AG08396 (cell line): Measurements from ENCODE around the gene GIT1.

Source experiments
- DNase-seq: peaks from one replicate; pipeline ENCODE4 v3.0.0; 2012; ENCODE audit warnings: low spot score, mixed read lengths

Gene GIT1

DNA sequence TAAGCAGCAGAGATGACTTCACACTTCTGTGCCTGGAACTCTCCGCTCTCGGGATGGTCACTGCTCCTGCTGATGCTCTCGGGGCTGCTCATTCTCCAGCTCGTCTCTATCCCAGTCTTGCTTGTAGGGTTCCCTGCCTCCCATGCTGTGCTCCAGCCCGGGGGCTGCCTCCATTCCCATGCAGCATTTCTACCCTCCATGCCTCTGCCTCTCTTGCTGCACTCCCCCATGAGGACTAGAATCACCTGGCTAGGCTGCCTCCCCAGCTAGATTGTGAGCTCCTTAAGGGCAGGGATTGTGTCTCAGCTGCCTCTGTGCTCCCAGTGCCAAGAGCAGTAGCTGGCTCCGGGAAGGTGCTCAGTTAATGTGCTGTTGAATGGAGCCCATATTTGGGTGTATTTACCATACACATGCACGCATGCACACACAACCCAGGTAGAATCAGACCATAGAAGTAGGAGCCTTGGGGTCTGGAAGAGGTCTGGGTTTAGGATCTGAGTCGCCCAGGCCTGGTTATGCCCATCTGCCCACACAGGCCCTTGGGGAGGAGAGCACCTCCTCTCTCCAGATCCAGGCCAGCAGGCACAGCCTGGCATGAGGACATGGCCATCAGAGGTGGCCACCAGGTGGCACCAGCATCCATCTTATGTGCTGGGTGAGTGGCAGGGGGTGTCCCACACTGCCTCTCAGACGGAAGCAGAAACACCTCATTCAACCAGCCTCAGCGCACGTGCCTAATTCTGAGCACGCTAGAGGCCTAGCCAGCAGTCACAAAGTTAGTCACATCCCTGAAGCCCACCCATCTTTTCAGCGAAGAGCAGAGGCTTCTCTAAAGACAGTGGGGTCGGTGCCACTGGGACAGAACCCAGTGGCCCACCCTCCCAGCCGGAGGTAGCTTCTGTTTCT lies 9.3 kb downstream of the GIT1 start:
- peak; percentile 92 for DNase-seq

DNA sequence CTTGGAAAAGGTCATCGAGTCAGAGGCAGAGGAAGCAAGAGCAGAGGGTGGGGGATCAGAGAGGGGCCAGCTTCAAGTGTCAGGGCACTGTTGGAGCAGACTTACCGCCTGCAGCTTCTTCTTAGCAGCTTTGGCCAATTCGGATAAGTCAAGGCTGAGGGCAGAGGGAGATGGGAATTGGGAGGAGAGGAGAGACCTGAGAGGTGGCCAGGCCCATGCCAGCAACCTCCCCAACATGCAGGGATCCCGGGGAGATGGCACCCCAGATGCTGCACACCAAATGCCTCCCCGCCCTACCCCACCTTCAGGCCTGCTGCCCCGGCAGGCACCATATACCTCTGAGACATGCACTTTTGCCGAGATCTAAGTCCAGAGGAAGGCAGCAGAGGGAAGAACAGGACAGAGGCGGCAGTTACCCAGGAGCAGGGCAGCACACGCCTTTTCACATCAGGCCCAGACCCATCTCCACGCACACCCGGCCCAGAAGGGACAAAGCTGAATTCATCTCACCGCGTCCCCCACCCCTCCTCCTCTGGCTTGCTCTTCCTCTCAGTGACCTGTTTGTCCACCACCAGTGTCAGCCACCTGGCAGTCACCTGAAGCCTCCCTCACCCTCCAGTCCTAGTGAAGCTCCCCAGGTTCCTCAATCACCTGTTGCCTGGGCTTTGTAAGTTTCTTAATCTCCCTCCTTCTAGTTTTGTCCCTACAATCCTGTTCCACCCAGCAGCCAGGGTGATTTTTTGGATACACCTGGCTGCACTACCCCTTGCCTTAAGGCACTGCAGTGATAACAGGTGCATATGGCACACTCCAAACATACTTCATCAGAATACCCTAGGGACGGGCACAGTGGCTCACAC lies 10.6 kb downstream of the GIT1 start:
- no peak for DNase-seq

DNA sequence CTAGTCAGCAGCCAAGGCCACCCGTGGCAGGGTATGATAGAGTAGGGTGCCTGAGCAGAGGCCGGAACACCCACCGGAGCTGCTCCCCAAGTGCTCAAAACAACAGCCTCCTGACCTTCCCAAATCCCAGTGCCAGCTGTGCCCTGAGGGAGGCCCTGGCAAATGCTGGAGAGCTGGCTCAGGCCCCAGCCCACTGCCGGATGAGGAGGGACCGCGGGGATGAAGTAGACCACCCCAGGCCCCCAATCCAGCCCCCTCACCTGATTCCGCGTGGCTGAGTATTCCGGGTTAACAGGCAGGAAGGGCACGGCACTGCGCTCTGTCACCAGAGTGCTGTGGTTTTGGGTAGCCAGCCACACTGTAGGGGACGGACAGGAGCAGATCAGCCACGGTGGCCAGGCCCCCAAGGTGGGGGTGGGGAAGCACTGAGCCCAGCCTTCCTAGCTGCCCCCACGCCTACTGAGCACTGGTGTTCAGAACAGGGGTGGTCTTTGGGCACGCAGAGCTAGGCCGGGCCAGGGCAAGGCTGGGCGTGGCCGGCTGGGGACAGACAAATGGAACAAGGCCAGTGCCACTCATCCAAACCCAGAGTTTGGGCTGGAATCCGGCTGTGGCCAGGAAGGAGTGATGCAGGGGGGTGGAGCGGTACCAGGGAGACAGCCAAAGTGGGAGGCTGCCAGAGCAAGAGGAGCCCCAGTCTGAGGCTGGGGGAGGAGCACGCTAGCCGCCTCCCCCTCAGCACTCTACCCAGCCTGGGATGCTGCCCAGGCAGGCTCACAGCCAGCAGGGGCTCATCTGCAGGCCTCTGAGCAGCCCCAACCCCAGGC lies 11.8 kb downstream of the GIT1 start:
- peak; percentile 77 for DNase-seq

DNA sequence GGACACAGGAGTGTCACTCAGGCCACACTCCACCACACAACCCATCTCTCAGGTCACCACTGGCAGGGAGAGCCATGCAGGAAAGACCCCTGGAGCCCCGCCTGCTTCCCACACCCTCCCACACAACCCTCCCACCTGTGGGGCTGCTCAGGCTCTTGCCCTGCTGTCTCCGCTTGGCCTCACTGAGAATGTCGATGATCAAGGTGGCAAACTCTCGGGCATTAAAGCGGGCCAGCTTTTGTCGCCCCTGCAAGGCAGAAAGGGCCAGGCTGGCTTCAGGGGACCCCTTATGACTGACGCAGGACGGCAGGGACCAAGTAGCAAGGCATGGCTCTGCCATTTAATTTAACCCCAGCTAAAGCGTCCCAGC lies 12.5 kb downstream of the GIT1 start:
- no peak for DNase-seq

DNA sequence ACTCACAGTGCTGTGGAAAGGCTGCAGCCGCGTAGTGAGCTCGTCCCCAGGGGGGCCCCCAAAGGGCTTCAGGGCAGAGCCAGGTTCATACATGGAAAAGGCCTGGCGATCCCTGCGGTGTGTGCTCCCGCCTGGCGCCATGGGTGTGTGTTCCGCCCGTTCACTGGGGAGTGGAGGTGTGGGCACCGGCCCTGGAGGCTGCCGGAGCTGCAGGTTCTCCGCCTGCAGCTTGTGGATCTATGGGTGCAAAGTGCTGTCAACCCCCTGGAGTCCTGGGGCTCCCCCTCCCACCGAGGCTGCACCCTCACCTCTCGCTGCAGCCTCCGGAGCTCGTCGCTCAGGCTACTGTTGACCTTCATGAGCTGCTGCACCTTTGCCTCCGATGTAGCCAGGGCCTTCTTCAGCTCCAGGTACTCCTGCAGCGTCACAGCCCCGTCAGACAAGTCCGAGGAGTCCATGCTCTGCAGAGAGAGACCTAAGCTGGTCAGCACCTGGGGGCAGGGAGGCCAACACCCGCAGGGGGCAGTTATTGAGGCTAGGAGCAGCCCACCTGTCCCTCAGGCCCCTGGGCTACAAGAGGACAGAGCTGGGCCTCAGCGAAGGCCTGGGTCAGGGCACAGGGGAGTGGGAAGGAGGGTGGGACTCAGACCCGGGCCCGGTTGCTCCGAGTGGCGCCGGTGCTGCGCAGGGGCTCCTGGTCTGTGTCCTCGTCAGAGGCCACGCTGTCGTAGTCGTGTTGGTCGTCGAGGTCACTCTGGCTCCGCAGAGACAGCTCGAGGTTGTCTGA lies 13.0 kb downstream of the GIT1 start:
- no peak for DNase-seq

DNA sequence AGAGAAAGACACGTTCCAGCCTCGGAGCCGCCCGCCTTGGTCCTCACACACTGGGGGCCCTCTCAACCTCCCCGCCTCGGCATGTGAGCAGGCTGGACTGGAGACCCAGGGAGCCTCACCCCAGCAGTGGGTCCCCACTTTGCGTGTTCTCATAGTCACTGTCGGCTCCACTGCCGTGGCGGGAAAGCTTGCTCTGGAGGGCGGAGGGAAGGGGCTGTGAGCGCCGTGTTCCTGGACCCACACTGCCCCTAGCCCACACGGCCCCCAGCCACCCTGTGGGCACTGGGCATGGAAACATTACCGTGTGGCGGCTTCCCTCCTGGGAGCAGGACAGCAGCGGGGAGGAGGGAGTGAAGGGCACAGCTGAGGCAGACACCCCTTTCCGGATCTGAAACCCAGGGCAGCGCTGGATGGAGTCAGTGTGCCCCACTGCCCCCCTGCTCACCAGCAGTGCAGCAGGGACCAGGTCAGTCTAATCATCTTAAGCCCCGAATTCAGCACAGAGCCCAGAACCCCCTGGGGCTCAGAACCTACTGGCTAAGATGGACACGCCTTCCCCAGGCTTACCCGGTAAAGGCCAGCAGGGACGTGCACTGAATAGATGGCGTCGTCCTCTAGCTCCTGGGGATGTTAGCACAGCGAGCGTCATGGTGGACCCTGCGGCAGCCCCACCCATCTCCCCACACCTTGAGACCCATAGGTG lies 13.8 kb downstream of the GIT1 start:
- no peak for DNase-seq

DNA sequence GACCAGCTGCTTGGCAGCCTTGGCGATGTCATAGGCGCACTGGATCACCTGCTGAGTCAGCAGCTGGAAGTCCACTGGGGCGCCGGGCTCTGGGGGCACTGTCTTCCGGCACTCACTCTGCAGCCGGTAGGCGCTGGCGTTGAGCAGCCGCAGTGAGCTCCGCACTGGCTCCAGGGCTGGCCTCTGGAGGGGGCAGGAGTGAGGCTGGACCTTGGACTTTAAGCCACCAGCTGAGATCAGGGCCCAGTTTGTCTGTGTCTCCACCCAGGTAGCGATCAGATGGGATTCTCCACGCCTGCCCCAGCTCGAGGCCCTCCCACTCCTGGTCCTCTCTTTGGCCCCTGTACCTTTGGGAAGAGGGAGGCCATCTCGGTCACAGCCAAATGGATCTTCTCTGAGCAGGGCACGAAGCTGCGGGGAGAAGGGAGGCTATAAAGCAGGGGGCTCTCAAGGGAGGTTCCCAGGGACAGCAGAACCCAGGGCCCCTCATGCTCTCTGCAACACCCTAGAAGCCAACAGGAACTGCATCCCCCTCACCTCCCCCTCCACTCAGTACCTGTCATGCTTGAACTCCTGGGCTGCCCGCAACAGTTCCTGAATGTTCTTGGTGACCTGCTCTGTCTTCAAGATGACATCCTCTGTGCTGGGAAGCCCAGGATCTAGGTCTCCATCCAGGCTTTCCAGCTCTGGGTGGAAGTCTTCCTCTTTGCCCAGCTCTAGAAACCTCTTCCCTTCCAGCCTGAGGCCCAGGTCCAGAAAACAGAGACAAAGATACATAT lies 14.5 kb downstream of the GIT1 start:
- no peak for DNase-seq

DNA sequence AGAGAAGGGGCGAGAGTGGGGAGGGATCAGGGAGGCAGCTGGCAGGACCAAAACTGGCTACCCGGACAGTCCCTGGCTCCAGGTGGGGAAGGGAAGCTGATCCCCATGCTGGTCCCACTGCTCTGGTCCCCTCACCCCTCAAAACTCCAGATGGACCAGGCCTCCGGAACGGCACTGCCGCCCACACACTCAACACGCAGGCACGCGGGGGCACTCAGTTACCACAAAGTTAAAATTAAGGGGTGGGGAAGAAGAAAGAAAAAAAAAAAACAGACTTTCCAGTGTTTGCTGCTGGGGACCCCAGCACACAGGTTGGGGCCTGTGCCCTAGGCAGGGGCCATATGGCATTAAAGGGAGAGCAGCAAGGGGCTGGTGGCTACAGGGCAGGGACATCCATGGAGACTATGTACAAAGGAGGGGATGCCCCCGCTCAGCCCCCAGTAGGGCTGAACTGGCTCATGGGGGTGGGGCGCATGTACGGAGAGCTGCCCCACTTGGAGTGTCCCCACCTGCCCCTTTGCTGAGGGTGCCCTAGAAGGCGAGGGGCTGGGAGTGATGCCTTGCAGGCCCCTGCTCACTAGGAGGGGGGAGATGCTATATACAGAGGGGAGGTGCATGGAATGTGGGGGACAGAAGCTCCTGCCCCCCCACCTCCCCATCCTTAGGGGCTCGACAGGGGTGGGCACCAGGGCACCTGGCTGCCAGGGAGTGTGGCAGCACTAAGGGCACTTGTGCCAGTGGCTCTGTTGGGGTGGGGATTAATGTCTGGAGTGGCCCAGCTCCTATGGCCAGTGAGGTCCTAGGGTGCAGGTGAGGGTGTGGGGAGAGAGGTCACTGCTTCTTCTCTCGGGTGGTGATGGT lies 15.3 kb downstream of the GIT1 start:
- DNase-seq, result no peak

DNA sequence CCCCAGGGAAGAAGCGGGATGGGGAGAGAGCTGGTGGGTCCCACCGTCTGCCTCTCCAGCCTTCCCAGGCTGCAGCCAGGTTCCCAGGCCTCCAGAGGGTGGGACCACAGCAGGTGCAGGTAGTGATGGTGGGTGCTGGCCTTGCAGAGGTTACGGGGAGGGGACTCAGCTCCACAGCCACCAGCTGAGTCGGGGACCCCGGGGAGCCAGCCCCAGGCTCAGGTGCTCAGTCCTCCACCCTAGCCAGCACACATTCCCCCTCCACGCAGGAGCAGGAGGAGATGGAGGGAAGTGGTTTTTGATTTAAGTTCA lies 15.9 kb downstream of the GIT1 start:
- DNase-seq, result no peak

DNA sequence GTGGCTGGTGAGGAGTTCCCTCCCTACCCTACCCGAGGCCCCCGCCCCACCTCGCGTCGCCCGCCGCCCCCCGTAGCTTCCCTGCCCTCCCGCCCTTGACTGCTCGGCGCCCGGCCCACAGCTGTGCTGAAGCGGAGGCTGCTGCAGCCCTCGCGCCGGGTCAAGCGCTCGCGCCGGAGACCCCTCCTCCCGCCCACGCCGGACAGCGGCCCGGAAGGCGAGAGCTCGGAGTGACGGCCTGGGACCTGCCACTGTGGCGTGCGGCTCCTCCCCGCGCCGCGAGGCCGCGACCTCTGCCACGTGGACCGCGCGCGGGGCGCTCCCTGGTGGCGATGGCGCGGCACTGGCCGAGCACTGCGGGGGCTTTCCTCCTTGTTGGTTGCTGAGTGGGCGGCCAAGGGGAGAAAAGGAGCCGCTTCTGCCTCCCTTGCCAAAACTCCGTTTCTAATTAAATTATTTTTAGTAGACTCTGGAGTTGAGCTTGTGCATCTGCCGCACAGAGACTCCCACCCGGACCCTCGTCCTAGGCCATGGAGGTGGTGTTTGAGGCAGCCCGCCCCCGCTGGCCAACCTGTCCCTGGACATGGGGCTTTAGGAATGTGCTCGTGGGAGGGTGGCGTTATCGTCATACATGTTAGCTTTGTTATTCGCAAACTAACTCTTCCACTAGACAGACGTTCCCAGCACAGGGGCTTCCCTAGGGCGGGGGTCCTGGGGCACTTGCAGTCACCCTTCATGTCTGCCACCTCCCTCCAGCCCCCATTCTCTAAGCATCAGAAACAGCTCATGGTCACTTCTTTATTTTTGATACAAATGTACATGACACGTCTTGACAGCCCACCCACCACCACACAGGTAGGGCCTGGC lies 16.5 kb downstream of the GIT1 start:
- DNase-seq, result peak; percentile 86

DNA sequence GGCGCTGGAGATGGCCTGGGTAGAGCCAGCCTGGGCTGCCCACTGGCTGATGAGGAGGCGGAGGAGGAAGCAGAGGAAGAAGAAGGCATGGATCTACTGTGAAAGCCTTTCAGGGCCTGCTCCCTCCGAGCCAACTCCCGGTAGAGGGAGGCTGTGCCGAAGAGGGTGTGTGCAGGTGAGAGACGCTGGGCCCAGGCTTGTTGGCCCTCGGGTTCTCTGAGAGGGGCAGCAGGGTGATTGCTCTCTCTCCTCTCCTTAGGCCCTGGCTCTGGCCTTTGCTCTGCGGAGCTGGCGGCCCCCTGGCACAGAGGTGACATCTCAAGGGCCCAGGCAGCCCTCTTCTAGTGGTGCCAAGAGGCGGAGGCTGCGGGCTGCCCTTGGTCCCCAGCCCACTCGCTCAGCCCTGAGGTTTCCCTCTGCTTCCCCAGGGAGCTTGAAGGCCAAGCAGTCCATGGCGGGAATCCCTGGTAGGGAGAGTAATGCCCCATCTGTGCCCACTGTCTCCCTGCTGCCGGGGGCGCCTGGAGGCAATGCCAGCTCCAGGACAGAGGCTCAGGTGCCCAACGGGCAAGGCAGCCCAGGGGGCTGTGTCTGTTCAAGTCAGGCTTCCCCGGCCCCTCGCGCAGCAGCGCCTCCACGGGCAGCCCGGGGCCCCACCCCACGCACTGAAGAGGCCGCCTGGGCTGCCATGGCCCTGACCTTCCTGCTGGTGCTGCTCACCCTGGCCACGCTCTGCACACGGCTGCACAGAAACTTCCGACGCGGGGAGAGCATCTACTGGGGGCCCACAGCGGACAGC lies 17.4 kb downstream of the GIT1 start:
- DNase-seq, result no peak

DNA sequence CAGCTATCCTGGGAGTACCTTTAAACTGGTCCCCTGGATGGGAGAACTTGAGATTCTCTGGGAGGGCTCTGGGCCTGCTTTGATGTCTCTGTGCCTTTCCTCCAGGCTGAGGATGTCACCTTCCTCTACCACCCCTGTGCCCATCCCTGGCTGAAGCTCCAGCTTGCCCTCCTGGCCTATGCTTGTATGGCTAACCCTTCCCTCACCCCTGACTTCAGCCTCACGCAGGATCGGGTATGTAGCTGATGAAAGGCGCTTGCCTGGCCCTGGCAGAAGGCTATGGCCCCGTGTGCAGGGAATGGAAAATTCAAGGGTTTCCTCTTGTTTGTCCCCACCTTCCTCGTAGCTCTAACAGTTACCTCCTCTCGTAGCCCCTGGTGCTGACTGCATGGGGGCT lies 18.0 kb downstream of the GIT1 start:
- no peak for DNase-seq

DNA sequence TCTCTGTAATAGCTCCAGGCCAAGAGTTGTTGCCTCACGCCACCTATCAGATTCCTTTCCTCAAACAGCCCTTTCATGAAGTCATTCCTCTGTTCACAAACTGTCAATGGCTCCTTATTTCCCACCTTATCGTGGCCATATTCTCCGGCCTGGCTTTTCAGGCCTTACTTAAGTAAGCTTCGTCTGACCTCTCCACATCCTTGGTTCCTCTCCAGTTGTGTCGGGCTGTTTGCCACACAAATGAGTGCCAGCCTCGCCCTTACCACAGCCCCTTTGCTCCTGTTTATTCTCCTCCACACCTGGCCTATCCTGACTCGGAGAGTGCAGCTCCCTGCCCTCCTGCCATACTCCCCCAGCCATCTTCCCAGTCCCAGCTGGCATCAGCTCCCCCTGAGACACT lies 18.9 kb downstream of the GIT1 start:
- no peak for DNase-seq

DNA sequence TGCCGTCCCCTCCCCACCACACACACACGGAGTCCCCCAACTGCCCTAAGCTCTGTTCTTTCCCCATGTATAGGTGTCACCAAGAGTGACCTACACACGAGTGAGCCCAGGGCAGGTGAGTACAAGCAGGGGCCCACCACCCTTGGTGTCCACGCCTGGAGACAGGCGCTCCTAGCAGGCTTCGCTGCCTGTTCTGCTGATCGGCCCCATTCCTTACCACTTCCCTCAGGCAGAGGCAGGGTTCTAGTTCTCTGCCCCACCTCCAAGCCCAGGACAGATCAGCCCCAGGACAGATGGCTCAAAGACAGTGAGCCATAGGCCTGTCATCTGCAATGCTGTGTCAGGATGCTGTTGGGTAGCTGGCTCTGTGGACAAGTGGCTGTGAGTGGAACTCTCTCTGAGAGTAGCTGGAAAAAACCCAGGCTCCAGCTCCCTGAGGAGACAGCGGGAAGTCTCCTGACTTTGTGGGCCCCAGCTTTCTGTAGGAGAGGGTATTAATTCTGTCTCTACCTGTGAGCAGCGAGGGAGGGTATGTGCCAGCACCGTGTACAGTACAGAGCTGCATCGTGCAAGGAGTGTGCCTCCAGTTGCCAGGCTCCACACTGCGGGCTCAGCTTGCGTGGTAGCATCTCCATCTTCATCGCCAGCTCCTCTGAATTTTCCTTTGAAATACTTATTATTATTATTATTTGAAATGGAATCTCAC lies 20.1 kb downstream of the GIT1 start:
- DNase-seq, result peak; percentile 68

DNA sequence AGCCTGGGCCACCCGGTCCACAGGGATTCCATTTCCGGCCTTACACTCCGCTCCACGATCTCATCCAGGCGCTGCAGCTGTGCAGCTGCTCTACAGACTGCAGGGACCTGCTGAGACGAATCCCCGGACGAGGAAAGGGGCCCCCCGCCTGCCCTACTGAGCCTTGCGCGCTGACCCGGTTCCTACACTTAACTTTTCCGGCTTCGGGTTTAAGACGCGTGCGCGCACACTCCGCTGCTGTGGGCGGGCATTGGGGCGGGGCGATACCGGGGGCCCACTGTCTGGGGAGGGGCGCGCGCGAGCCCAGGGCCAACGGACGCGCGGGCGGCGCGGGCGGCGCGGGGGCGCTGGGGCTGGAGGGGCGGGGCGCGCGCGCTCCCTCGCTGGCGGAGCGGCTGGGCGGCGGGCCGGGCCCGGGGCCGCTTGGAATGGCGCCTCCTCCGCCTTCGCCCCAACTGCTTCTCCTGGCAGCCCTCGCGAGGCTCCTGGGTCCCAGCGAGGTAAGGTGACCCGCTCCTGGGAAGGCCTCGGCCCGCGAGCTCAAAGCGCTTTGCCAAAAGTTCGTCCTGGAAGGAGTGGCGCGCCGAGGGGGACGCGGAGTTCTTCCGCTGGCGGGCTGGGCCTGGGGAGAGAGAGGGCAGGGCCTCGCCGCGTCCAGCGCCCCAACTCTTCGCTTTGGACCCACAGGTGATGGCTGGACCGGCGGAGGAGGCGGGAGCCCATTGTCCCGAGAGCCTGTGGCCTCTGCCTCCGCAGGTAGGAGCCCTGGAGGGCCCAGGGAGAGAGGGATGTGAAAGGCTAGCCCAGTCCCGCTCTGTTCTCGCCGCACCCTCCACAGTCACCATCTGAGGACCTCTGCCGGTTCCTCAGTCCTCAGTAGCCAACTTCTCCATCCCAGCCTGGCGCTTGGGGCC lies 20.9 kb downstream of the GIT1 start, which contains the start of gene TP53I13:
TSS of gene TP53I13 (plus strand) at position 371 of the 914 bp plus-strand sequence. CDS start at position 429, 58 bp downstream.
- peak; percentile 87 for DNase-seq
